Spleen (tissue), 11 donors: ENCODE measurements around the gene LSMEM2. TPM values are rescaled to one million over a fixed set of nuclear protein-coding genes. Genes with fewer than 3 reads are reported as not detected.
A peak's percentile ranks its signal among the peaks of the same experiment; 100 is the strongest.

Experiments
- DNase-seq: peaks from one replicate; pipeline ENCODE4 v3.0.0-alpha.2; 2020
- H3K27ac ChIP-seq, 8 donors: fragments of 200-600 bp; sonication (generic) in 7 of 8; 1 replicate in 4 of 8; 2 replicates in 4 of 8; pipeline versions ENCODE4 v1.5.0 to v1.8.0; 2016 to 2021; ENCODE audit warnings: inconsistent platforms in 4 of 8, mild to moderate bottlenecking in 4 of 8, moderate library complexity in 1 of 8
- H3K27me3 ChIP-seq, 7 donors: fragments of 200-600 bp; sonication (generic) in 6 of 7; replicated peaks in 1 of 7; 1 replicate in 4 of 7; 2 replicates in 3 of 7; pipeline versions ENCODE4 v1.5.0 to v1.8.0; 2016 to 2021; ENCODE audit warnings: inconsistent platforms in 3 of 7, mild to moderate bottlenecking in 1 of 7
- H3K36me3 ChIP-seq, 6 donors: fragments of 200-600 bp; sonication (generic) in 5 of 6; 1 replicate in 4 of 6; 2 replicates in 2 of 6; pipeline versions ENCODE4 v1.5.0 to v1.8.0; 2016 to 2021; ENCODE audit warnings: inconsistent platforms in 2 of 6
- H3K4me1 ChIP-seq, 6 donors: fragments of 200-600 bp; sonication (generic) in 5 of 6; 1 replicate in 3 of 6; 2 replicates in 3 of 6; pipeline versions ENCODE4 v1.5.0 to v1.8.0; 2016 to 2021; ENCODE audit warnings: inconsistent platforms in 3 of 6
- H3K4me3 ChIP-seq, 8 donors: fragments of 200-600 bp; sonication (generic) in 7 of 8; 1 replicate in 4 of 8; 2 replicates in 4 of 8; pipeline versions ENCODE4 v1.5.0 to v1.8.0; 2016 to 2021; ENCODE audit warnings: inconsistent platforms in 4 of 8, mild to moderate bottlenecking in 4 of 8, moderate library complexity in 2 of 8
- H3K9me3 ChIP-seq, 8 donors: fragments of 200-600 bp; sonication (generic) in 7 of 8; 1 replicate in 4 of 8; 2 replicates in 4 of 8; pipeline versions ENCODE4 v1.5.0 to v1.8.0; 2016 to 2021; ENCODE audit warnings: inconsistent platforms in 4 of 8
- CTCF ChIP-seq, 11 experiments: fragments of 200-600 bp in 7 of 11; fragments of 450-650 bp in 4 of 11; sonication (generic) in 4 of 11; IDR thresholded peaks in 8 of 11; conservative IDR thresholded peaks in 3 of 11; 1 replicate in 7 of 11; 2 replicates in 4 of 11; pipeline versions ENCODE4 v1.4.0 to v1.8.0; 2016 to 2021; ENCODE audit warnings: antibody characterized with exemption in 11 of 11, inconsistent platforms in 4 of 11, mild to moderate bottlenecking in 1 of 11
- POLR2A ChIP-seq, 3 donors: fragments of 450-650 bp; IDR thresholded peaks; one replicate each; pipeline ENCODE4 v1.5.1; 2017; ENCODE audit warnings: antibody characterized with exemption in 3 of 3, mild to moderate bottlenecking in 1 of 3
- POLR2AphosphoS5 ChIP-seq, 3 donors: sonication (generic); formaldehyde crosslinking; IDR thresholded peaks; one replicate each; pipeline ENCODE4 v1.5.1; 2017; ENCODE audit warnings: antibody characterized with exemption in 3 of 3
- WGBS, 5 donors: extraction: QIAGEN DNeasy Blood & Tissue Kit in 3 of 5; methylation state at CpG; one replicate each; pipeline versions ENCODE4 v1.1.5 to v1.1.7; 2013 to 2018; 5-methylcytosine and 5-hydroxymethylcytosine counted together
- intact Hi-C: fragments of 100-400 bp; cut with DNase I; formaldehyde crosslinking; loops from one replicate; pipeline ENCODE4 v1.15.0; 2023; ENCODE audit warnings: low total_unique reads
- polyA plus RNA-seq, 3 donors: library from polyadenylated mRNA; stranded (reverse); fragments of 200-250 nt; gene quantifications; one replicate each; pipeline ENCODE4 v1.2.1, GENCODE V29; 2013
- total RNA-seq, 7 donors: library from RNA; depleted of rRNA in 3 of 7; stranded (reverse); fragments of >200 nt in 3 of 7; fragmentation: NEBNext Ultra II Directional in 4 of 7; extraction: Animal tissue kit (Norgen Biotek cat#: 25700) in 4 of 7; gene quantifications; one replicate each; pipeline versions ENCODE4 v1.1.0 to v1.2.1, GENCODE V29; 2016 to 2021
- donor health status: healthy with polysubstance abuse.
- donor health status: DM: no; HTN: no; CAD: no; lungs with moderate emphysema.
- donor health status: DM: no; HTN: no; CAD: no.
- donor health status: Bipolar disorder and iron deficiency.
- donor health status: healthy.
- donor health status: DM: no; HTN: no; CAD: no.
- donor health status: DM: yes; HTN: yes; CAD: no.

LSMEM2 gene
- total and polyA plus RNA-seq, 10 donors: 0.06 to 0.46 (median 0.24) TPM; not detected in 6

- no peak for TF ChIP-seq POLR2AphosphoS5 (IDR thresholded peaks at IDR 0.05)
- TF ChIP-seq POLR2A (IDR thresholded peaks at IDR 0.05): no peak
- TF ChIP-seq CTCF (IDR thresholded peaks at IDR 0.05 in 8 of 11, conservative IDR thresholded peaks at IDR 0.05 in 3 of 11): no peak
- Histone ChIP-seq H3K4me3 (no peak overlapping the region), H3K36me3 (peaks cover 0 to 48% (median 23%) of the 10 kb centered on the region in 6 donors), H3K27me3 (no peaks in the 10 kb centered on the region), H3K9me3 (no peaks in the 10 kb centered on the region), H3K27ac (peak overlapping the region in 7 of 8 donors; percentile 86 to 96 (median 93)), H3K4me1 (peaks cover 37 to 93% (median 79%) of the 10 kb centered on the region in 6 donors)
- intact Hi-C loops: loop anchor here (10.0 kb wide), 1 partner anchor 90 kb away; the partner anchor contains the start of gene GNAI2
- DNase-seq: no peak
- 74 to 96% (median 83%) methylated on average over 2 of the region's 2 CpGs for WGBS, 5 donors
These were observed 46.2 kb downstream of the LSMEM2 start for GRCh38 chr3:50325113-50325480.

- TF ChIP-seq CTCF (IDR thresholded peaks at IDR 0.05 in 8 of 11, conservative IDR thresholded peaks at IDR 0.05 in 3 of 11) (no peak), POLR2A (IDR thresholded peaks at IDR 0.05) (no peak), POLR2AphosphoS5 (IDR thresholded peaks at IDR 0.05) (no peak)
- peak overlapping the region in 7 of 8 donors; percentile 22 to 96 (median 93) for H3K27ac ChIP-seq
- H3K4me1 ChIP-seq: peaks cover 37 to 93% (median 74%) of the 10 kb centered on the region in 6 donors
These were observed 46.8 kb downstream of the LSMEM2 start for GRCh38 chr3:50325497-50326181.

GRCh38 chr3:50326182-50326541 is 47.3 kb downstream of the LSMEM2 start:
- H3K4me1 ChIP-seq: peaks cover 37 to 95% (median 72%) of the 10 kb centered on the region in 6 donors
- no peaks in the 10 kb centered on the region for H3K9me3 ChIP-seq
- H3K4me3 ChIP-seq: no peak overlapping the region
- 90 to 96% (median 95%) methylated on average over 8 of the region's 8 CpGs for WGBS, 5 donors
- DNase-seq: peak; percentile 71
- H3K27me3 ChIP-seq: no peaks in the 10 kb centered on the region
- intact Hi-C loops: loop anchor here (10.0 kb wide), 1 partner anchor 91 kb away; the partner anchor contains the start of gene GNAI2
- TF ChIP-seq CTCF (IDR thresholded peaks at IDR 0.05 in 8 of 11, conservative IDR thresholded peaks at IDR 0.05 in 3 of 11) (no peak), POLR2AphosphoS5 (IDR thresholded peaks at IDR 0.05) (no peak), POLR2A (IDR thresholded peaks at IDR 0.05) (no peak)
- H3K27ac ChIP-seq: peak overlapping the region in 5 of 8 donors; percentile 34 to 96 (median 95)
- H3K36me3 ChIP-seq: peaks cover 0 to 48% (median 34%) of the 10 kb centered on the region in 6 donors

More at GRCh38 chr3:50325497-50326181, 46.8 kb downstream of the LSMEM2 start:
- Histone ChIP-seq H3K27me3 (no peaks in the 10 kb centered on the region), H3K4me3 (no peak overlapping the region), H3K36me3 (peaks cover 0 to 48% (median 28%) of the 10 kb centered on the region in 6 donors), H3K9me3 (no peaks in the 10 kb centered on the region)
- WGBS, 5 donors: 78 to 89% (median 82%) methylated on average over 11 of the region's 11 CpGs
- DNase-seq: peak; percentile 64
- intact Hi-C loops: loop anchor here (10.0 kb wide), 1 partner anchor 91 kb away; the partner anchor contains the start of gene GNAI2

- H3K36me3 ChIP-seq: peaks cover 0 to 58% (median 43%) of the 10 kb centered on the region in 6 donors
- intact Hi-C loops: loop anchor here (10.0 kb wide), 1 partner anchor 92 kb away; the partner anchor contains the start of gene GNAI2
- TF ChIP-seq POLR2AphosphoS5 (IDR thresholded peaks at IDR 0.05): no peak
- H3K4me3 ChIP-seq: peak overlapping the region; percentile 74 to 100 (median 97)
- no peaks in the 10 kb centered on the region for H3K27me3 ChIP-seq
- DNase-seq: peak; percentile 66
- H3K27ac ChIP-seq: peak overlapping the region in 4 of 8 donors; percentile 85 to 93 (median 90)
- peaks cover 36 to 98% (median 67%) of the 10 kb centered on the region in 6 donors for H3K4me1 ChIP-seq
- WGBS, 5 donors: 50 to 88% (median 74%) methylated on average over 2 to 4 of the region's 4 CpGs
- H3K9me3 ChIP-seq: no peaks in the 10 kb centered on the region
These were observed 48.2 kb downstream of the LSMEM2 start for GRCh38 chr3:50327129-50327528.
